IMR-90 (cell line): Measurements from ENCODE around the gene SLC16A2. TPM values are rescaled to one million over a fixed set of nuclear protein-coding genes. Genes with fewer than 3 reads are reported as not detected.

Experiments used
- ATAC-seq: fragments of 200-7000 bp; cut with Tn5 transposase; 2 replicates; pipeline ENCODE4 v1.9.1; 2020; ENCODE audit warnings: low read depth, mild to moderate bottlenecking, moderate library complexity
- BruUV-seq: library from RNA; stranded (reverse); fragments of 400-500 nt; replicated peaks from 2 replicates; lab custom pipeline; 2021; lab: Mats Ljungman, UMichigan
- CTCF ChIA-PET: fragments of 300-600 bp; formaldehyde crosslinking; extraction: SDS; loops from one replicate; lab custom pipeline; 2021; ENCODE audit warnings: antibody characterized with exemption; lab: Yijun Ruan, JAX
- POLR2A ChIA-PET: fragments of 300-600 bp; sonication (Branson Sonifier 250); formaldehyde crosslinking; loops from one replicate; lab custom pipeline; 2022; ENCODE audit warnings: antibody characterized with exemption; ENCODE audit not compliant: unreplicated experiment; lab: Charles Lee
- DNase-seq: peaks from one replicate; pipeline ENCODE4 v3.0.0; 2013
- H2AFZ ChIP-seq: replicated peaks from 2 replicates; pipeline ENCODE3; 2013; ENCODE audit warnings: low read length, mild to moderate bottlenecking; ENCODE audit not compliant: poor library complexity
- H2AK5ac ChIP-seq: 2 replicates; pipeline ENCODE4 v1.6.1; 2013; ENCODE audit warnings: low read depth, low read length, inconsistent platforms
- H2AK9ac ChIP-seq: replicated peaks from 2 replicates; pipeline ENCODE3; 2013; ENCODE audit warnings: mild to moderate bottlenecking, low read depth, low read length, moderate library complexity; ENCODE audit not compliant: poor library complexity
- H2BK120ac ChIP-seq: 2 replicates; pipeline ENCODE4 v1.6.1; 2013; ENCODE audit warnings: low read depth, low read length, inconsistent platforms
- H2BK15ac ChIP-seq: 3 replicates; pipeline ENCODE4 v1.6.1; 2013; ENCODE audit warnings: low read depth, low read length, inconsistent platforms
- H2BK20ac ChIP-seq: 2 replicates; pipeline ENCODE4 v1.6.1; 2013; ENCODE audit warnings: low read depth, mild to moderate bottlenecking, inconsistent platforms, low read length, moderate library complexity
- H2BK5ac ChIP-seq: 2 replicates; pipeline ENCODE4 v1.6.1; 2013; ENCODE audit warnings: mild to moderate bottlenecking, low read depth, low read length, inconsistent platforms; ENCODE audit not compliant: poor library complexity, severe bottlenecking
- H3K14ac ChIP-seq: replicated peaks from 2 replicates; pipeline ENCODE4 v1.6.1; 2013; ENCODE audit warnings: low read depth, low read length, inconsistent platforms
- H3K18ac ChIP-seq: 2 replicates; pipeline ENCODE4 v1.6.1; 2013; ENCODE audit warnings: low read depth, low read length, control low read depth
- H3K23ac ChIP-seq: 2 replicates; pipeline ENCODE4 v1.6.1; 2013; ENCODE audit warnings: low read depth, low read length, inconsistent platforms
- H3K27ac ChIP-seq: 2 replicates; pipeline ENCODE4 v1.5.1; 2013; ENCODE audit warnings: mild to moderate bottlenecking, control low read depth, low read length; ENCODE audit not compliant: insufficient read depth
- H3K27me3 ChIP-seq: 2 replicates; pipeline ENCODE4 v1.6.1; 2013; ENCODE audit warnings: low read length; ENCODE audit not compliant: control insufficient read depth, insufficient read depth
- H3K36me3 ChIP-seq: 2 replicates; pipeline ENCODE4 v1.6.1; 2013; ENCODE audit warnings: low read length, mixed read lengths; ENCODE audit not compliant: control insufficient read depth, insufficient read depth
- H3K4ac ChIP-seq: 2 replicates; pipeline ENCODE4 v1.6.1; 2013; ENCODE audit warnings: low read depth, low read length, inconsistent platforms
- H3K4me1 ChIP-seq: 2 replicates; pipeline ENCODE4 v1.6.1; 2013; ENCODE audit warnings: low read length, mixed read lengths; ENCODE audit not compliant: control insufficient read depth, insufficient read depth
- H3K4me2 ChIP-seq: 2 replicates; pipeline ENCODE4 v1.6.1; 2013; ENCODE audit warnings: low read depth, mild to moderate bottlenecking, control low read depth, low read length, moderate library complexity
- H3K4me3 ChIP-seq: 2 replicates; pipeline ENCODE4 v1.5.1; 2013; ENCODE audit warnings: low read depth, mild to moderate bottlenecking, control low read depth, low read length, moderate library complexity; ENCODE audit not compliant: insufficient read depth
- H3K56ac ChIP-seq: 2 replicates; pipeline ENCODE4 v1.6.1; 2013; ENCODE audit warnings: low read length, inconsistent platforms; ENCODE audit not compliant: insufficient read depth; ENCODE audit errors: extremely low read depth
- H3K79me1 ChIP-seq, 2 experiments: 2 replicates each; pipeline ENCODE4 v1.6.1; 2013; ENCODE audit warnings: low read length in 2 of 2, inconsistent platforms in 1 of 2, low read depth in 1 of 2
- H3K9ac ChIP-seq: 2 replicates; pipeline ENCODE4 v1.6.1; 2013; ENCODE audit warnings: low read depth, low read length, control low read depth
- H3K9me1 ChIP-seq: 2 replicates; pipeline ENCODE4 v1.6.1; 2013; ENCODE audit warnings: low read length, inconsistent platforms; ENCODE audit not compliant: insufficient read depth
- H3K9me3 ChIP-seq: 2 replicates; pipeline ENCODE4 v1.6.1; 2013; ENCODE audit warnings: low read length; ENCODE audit not compliant: control insufficient read depth, insufficient read depth
- H4K20me1 ChIP-seq: 2 replicates; pipeline ENCODE4 v1.6.1; 2013; ENCODE audit warnings: low read length, inconsistent platforms; ENCODE audit not compliant: insufficient read depth
- H4K5ac ChIP-seq: 2 replicates; pipeline ENCODE4 v1.6.1; 2013; ENCODE audit warnings: mild to moderate bottlenecking, low read depth, low read length, control low read depth
- H4K8ac ChIP-seq, 2 experiments: 2 replicates each; pipeline ENCODE4 v1.6.1; 2013; ENCODE audit warnings: low read depth in 2 of 2, low read length in 2 of 2, control low read depth in 1 of 2, inconsistent platforms in 1 of 2
- H4K91ac ChIP-seq: 2 replicates; pipeline ENCODE4 v1.6.1; 2013; ENCODE audit warnings: low read depth, low read length, inconsistent platforms; ENCODE audit not compliant: insufficient read depth
- MXI1 ChIP-seq: IDR thresholded peaks from 2 replicates; pipeline ENCODE4 v1.6.1; 2012; ENCODE audit warnings: low read depth, mild to moderate bottlenecking, low read length, moderate library complexity, borderline replicate concordance
- NFE2L2 ChIP-seq: fragments of 150-350 bp; IDR thresholded peaks from 2 replicates; pipeline ENCODE4 v1.6.1; 2016; ENCODE audit warnings: low read depth, mild to moderate bottlenecking, low read length
- RAD21 ChIP-seq: IDR thresholded peaks from 2 replicates; pipeline ENCODE4 v1.6.1; 2012; ENCODE audit warnings: low read length, improper control_type of control experiment
- SMC3 ChIP-seq: fragments of 150-350 bp; IDR thresholded peaks from 2 replicates; pipeline ENCODE4 v1.6.1; 2016; ENCODE audit warnings: low read depth, mild to moderate bottlenecking, antibody characterized with exemption, low read length, moderate library complexity
- WGBS, 2 experiments: methylation state at CpG; one replicate each; pipeline versions ENCODE4 v1.1.5 to v1.1.7; 2013; ENCODE audit warnings: missing lambda C conversion rate in 2 of 2; ENCODE audit not compliant: insufficient read length in 1 of 2; ENCODE audit errors: extremely low coverage in 2 of 2; 5-methylcytosine and 5-hydroxymethylcytosine counted together
- dilution Hi-C: fragments of 300-500 bp; cut with HindIII; formaldehyde crosslinking; loops from one replicate; pipeline ENCODE4 v1.14.3; 2018; ENCODE audit warnings: low sequenced_read_pairs; ENCODE audit not compliant: unreplicated experiment
- in situ Hi-C: fragments of 300-500 bp; cut with MboI; formaldehyde crosslinking; loops from 3 replicates; pipeline ENCODE4 v1.14.3; 2019; ENCODE audit warnings: low sequenced_read_pairs, inconsistent platforms, mixed read lengths
- intact Hi-C: fragments of 100-400 bp; cut with micrococcal nuclease; formaldehyde crosslinking; loops from 2 replicates; pipeline ENCODE4 v1.10.0; 2022
- polyA plus RNA-seq, 3 experiments: library from polyadenylated mRNA; depleted of rRNA; stranded (reverse); fragments of >200 nt; gene quantifications; 2 replicates each; pipeline ENCODE4 v1.2.3, GENCODE V29; 2012; ENCODE audit warnings: low replicate concordance in 1 of 3
- total RNA-seq: library from RNA; depleted of rRNA; stranded (reverse); fragments of >200 nt; gene quantifications from 2 replicates; pipeline ENCODE4 v1.2.3, GENCODE V29; 2012

The SLC16A2 gene
- total and polyA plus RNA-seq, 2 of the 4 experiments (the other 2 are of a cell fraction), result 6.1 to 23.8 TPM

GRCh38 chrX:74505437-74505836 is 84.1 kb downstream of the SLC16A2 start:
- Histone ChIP-seq H2AK9ac (no peak overlapping the region), H3K4me1 (no peaks in the 10 kb centered on the region), H3K9me1 (no peaks in the 10 kb centered on the region), H3K4me3 (no peak overlapping the region), H3K4ac (no peak overlapping the region), H4K5ac (no peak overlapping the region), H4K91ac (no peak overlapping the region), H3K9ac (no peak overlapping the region), H3K4me2 (no peak overlapping the region), H3K36me3 (no peaks in the 10 kb centered on the region), H3K27ac (no peak overlapping the region), H3K18ac (no peak overlapping the region), H3K27me3 (peaks cover 7% of the 10 kb centered on the region), H2BK5ac (no peak overlapping the region), H2BK120ac (no peak overlapping the region), H3K14ac (no peak overlapping the region), H3K56ac (no peak overlapping the region), H2AK5ac (no peak overlapping the region), H2BK20ac (no peak overlapping the region), H3K79me1 (no peaks in the 10 kb centered on the region), H2AFZ (no peak overlapping the region), H3K9me3 (no peaks in the 10 kb centered on the region), H3K23ac (no peak overlapping the region), H2BK15ac (no peak overlapping the region), H4K20me1 (no peaks in the 10 kb centered on the region), H4K8ac (no peak overlapping the region)
- in situ Hi-C loops (no loop called here), dilution Hi-C loops (no loop called here), intact Hi-C loops (no loop called here)
- CTCF ChIA-PET, result no interaction called here
- BruUV-seq, result no TSS peak
- DNase-seq (no peak), ATAC-seq (no peak)
- no CpG with 5 or more reads among the region's 2 CpGs for WGBS, 2 experiments
- no peak for TF ChIP-seq RAD21
- TF ChIP-seq SMC3, result no peak
- TF ChIP-seq MXI1, result no peak
- no peak for TF ChIP-seq NFE2L2
- POLR2A ChIA-PET, result no interaction called here
